KOPT-K1 (cell line): ENCODE data around the gene FUOM.

Source experiments
- H3K27ac ChIP-seq: fragments of 200-600 bp; sonication (generic); 2 replicates; pipeline ENCODE4 v1.5.1; 2016; ENCODE audit warnings: antibody characterized with exemption, mild to moderate bottlenecking, low read depth, low read length; ENCODE audit not compliant: poor library complexity, severe bottlenecking
- H3K36me3 ChIP-seq: fragments of 200-600 bp; sonication (generic); 2 replicates; pipeline ENCODE4 v1.5.1; 2017; ENCODE audit warnings: antibody characterized with exemption, mild to moderate bottlenecking, low read length, moderate library complexity; ENCODE audit not compliant: insufficient read depth
- H3K9me3 ChIP-seq: fragments of 200-600 bp; sonication (generic); 2 replicates; pipeline ENCODE4 v1.5.1; 2017; ENCODE audit warnings: antibody characterized with exemption, low read length, mild to moderate bottlenecking; ENCODE audit not compliant: insufficient read depth, poor library complexity, severe bottlenecking

FUOM gene

DNA sequence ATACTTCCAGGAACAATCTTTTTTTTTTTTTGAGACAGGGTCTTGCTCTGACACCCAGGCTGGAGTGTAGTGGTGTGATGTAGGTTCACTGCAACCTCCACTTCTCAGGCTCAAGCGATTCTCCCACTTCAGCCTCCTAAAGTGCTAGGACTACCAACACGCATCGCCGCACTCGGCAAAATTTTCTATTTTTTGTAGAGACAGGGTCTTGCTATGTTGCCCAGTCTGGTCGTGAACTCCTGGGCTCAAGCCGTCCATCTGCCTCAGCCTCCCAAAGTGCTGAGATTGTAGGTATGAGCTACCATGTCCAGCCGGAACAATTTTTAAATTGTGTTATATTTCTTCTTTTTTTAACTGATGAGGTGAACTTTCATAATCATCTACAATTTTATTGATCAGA, 47.0 kb downstream of the FUOM start:
- Histone ChIP-seq H3K27ac (no peak overlapping the region), H3K9me3 (no peaks in the 10 kb centered on the region), H3K36me3 (peaks cover 40% of the 10 kb centered on the region)

DNA sequence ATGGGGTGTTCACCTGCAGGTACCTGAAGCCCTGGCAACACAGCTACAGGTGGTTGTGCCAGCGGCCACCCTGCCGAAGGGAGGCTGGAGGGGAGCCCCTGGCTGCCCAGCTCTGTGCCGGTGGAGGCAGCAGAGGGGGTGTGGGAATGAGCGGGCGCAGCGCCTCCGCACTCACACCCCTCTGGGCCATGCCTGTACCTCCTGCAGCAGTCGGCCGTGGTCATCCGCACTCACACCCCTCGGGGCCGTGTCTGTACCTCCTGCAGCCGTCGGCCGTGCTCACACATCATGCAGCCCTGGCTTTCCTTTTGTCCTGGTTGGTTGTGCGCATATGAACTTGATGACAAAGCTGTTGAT, 47.4 kb downstream of the FUOM start:
- Histone ChIP-seq H3K27ac (no peak overlapping the region), H3K36me3 (peaks cover 40% of the 10 kb centered on the region)

DNA sequence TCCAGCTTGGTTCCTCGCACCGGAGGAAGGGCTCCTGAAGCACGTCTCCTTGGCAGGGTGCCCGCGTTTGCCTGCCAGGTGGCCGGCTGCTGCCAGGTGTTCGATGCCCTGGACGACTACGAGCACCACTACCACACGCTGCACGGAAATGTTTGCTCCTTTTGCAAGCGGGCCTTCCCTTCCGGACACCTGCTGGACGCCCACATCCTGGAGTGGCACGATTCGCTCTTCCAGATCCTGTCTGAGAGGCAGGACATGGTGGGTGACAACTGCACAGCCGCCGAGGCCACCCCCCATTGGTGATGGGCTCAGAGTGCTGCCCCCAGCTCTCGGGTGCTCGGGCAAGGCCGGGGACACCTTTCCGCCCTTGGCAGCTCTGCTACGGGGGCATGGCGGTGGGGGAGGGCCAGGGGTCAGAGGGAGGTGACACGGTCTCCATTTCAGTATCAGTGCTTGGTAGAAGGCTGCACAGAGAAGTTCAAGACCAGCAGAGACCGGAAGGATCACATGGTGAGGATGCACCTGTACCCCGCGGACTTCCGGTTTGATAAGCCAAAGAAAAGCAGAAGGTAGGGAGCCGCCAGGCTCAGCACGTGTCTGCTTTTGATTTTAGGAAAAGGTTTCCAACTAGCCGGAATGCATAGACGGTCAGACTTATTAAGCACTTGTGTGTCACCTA, 48.0 kb downstream of the FUOM start:
- no peak overlapping the region for H3K27ac ChIP-seq

More for the DNA sequence above, 47.4 kb downstream of the FUOM start:
- H3K9me3 ChIP-seq = no peaks in the 10 kb centered on the region

DNA sequence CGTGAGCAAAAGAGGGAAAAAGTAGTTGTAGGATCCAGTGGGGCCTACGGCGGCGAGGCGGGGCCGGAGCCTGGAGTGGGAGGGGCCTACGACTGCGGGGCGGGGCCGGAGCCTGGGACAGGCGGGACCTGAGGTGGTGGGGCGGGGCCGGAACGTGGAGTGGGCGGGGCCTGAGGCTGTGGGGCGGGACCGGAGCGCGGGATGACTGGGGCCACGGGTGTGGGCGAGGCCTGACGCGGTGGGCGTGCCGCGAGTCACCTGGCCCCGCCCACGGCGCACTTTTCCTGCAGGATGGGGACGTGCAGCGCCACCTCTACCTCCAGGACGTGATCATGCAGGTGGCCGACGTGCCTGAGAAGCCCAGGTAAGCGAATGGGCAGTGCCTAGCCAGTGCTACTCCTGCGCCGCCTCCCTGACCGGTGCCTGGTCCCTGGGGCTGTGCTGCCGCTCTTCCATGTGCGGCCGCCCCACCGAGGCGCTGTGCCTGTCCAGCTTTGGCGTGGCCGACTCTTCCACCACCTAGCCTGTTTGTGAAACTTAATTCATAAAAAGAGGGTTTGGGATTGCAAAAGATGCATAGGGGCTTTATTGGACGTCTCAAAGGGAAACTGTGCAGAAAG, 48.6 kb downstream of the FUOM start:
- Histone ChIP-seq H3K9me3 (no peaks in the 10 kb centered on the region), H3K36me3 (peaks cover 40% of the 10 kb centered on the region), H3K27ac (peak overlapping the region; percentile 90)

More for the DNA sequence above, 48.0 kb downstream of the FUOM start:
- Histone ChIP-seq H3K9me3 (no peaks in the 10 kb centered on the region), H3K36me3 (peaks cover 40% of the 10 kb centered on the region)

DNA sequence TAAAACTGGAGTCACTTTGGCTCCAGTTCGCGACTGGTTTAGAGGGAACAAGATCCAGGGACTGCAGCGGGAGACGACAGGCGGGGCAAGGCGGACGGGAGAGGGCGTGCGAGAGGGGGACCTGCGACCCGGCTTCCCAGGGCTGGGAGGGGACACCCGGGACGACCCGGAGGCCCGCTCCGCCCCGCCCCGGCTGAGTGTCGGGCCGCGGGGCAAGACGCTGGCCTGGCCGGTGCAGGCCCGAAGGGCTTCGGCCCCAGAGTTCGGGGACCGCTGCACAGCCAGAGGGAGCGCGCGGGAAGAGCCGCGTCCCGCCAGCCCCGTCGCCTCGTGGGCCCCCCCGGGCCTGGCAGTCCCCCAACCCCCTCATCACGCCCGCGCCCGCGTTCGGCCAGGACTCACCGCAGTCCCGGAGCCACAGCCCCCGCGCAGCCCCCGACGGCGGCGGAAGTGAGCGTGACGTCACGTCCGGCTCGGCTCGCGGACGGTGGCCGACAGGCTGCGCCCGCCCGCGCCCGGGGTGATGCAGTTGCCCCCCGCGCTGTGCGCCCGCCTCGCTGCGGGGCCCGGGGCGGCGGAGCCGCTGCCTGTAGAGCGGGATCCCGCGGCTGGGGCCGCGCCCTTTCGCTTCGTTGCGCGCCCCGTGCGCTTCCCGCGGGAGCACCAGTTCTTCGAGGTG, 49.3 kb downstream of the FUOM start, which contains the start of the genes TUBGCP2 and ZNF511:
TUBGCP2 (minus strand) TSS at position 452 of the 679 bp plus-strand sequence. CDS start 5,931 bp downstream, outside the sequence.
ZNF511 (plus strand) TSS at position 494 of the 679 bp plus-strand sequence; CDS start at position 524, 30 bp downstream.
- H3K36me3 ChIP-seq = peaks cover 40% of the 10 kb centered on the region
- H3K27ac ChIP-seq = peak within 1 kb of the TSS; percentile 90
- no peaks in the 10 kb centered on the region for H3K9me3 ChIP-seq

DNA sequence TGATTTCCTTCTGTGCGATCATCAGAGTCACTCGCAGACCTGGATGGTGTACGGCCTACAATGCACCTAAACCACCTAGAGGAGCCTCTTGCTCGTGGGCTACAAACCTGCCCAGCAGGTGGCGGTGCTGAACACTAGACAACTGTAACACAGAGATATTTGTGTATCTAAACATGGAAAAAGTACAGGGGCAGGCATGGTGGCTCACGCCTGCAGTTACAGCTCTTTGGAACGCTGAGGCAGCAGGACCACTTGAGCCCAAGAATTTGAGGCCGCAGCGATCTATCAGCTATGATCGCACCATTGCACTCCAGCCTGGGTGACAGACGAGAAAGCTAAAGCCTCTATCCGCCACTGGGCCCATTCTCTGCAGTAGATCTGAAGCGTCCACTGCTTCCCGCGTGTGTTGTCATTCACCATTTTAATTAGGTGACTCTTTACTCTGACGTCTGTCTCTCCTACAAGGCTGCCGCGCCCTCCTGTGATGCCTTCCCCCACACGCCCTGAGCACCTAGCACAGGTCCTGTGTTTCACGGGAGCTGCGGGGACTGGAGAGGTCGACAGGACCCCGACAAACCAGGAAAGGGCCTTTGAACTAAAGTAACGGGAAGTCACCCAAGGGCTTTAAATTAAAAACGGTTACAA, 49.9 kb downstream of the FUOM start:
- Histone ChIP-seq H3K27ac (peak overlapping the region; percentile 90), H3K9me3 (no peaks in the 10 kb centered on the region), H3K36me3 (peaks cover 35% of the 10 kb centered on the region)

DNA sequence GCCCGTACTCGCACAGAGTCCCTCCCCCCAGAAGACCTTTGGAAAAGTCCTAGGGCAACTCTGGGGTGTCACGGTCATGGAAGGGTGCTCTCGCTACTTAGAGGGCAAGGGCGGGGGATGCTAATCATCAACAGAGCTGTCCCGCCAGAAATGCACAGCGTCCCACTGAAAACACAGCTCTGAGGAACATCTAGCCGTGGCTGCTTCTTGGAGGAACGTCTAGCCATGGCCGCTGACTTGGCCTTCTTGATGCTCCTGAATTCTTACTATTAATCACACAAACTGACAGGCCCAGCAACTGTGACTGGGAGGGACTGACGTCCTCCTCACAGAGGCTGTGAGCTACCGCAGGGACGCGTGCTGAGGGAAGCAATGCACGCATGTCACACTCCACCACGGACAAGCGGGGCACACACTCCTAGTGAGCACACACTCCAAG, 50.9 kb downstream of the FUOM start:
- Histone ChIP-seq H3K36me3 (peaks cover 35% of the 10 kb centered on the region), H3K27ac (no peak overlapping the region), H3K9me3 (no peaks in the 10 kb centered on the region)

DNA sequence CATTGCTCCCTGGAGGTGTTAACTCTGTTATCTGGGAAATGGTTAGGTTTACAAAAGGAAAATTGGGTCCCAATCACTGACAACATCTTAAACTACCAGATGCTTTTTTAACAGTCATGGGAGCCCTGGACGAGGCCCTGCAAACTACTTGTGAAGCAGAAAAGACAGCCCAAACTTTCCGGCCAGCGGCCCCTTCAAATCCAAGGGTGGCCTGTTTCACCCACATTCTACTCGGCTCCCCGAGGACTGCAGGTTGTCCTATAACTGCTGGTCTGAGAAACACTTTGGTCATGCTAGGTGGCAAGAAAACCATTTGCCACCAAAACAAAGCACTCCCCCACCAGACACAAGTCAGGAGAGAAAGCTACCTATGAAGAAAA, 51.7 kb downstream of the FUOM start:
- H3K27ac ChIP-seq = no peak overlapping the region
- no peaks in the 10 kb centered on the region for H3K9me3 ChIP-seq
- H3K36me3 ChIP-seq = peaks cover 31% of the 10 kb centered on the region
